Activated CD8-positive, alpha-beta T cell treated with anti-CD3 and anti-CD28 coated beads for 36 hours (primary cell): ENCODE results near the gene ZNF383. TPM values are rescaled to one million over a fixed set of nuclear protein-coding genes. Genes with fewer than 3 reads are reported as not detected.
"Not testable (repeated sequence)": the region's sequence is repeated elsewhere in the genome, so short reads cannot be mapped to it uniquely, and the experiment has no call there.

Source experiments
- ATAC-seq: fragments of 200-7000 bp; cut with Tn5 transposase; one replicate; pipeline ENCODE4 v1.10.0; 2021; ENCODE audit warnings: mild to moderate bottlenecking, moderate library complexity
- CTCF ChIA-PET: fragments of 350-600 bp; sonication (Branson Sonifier 250); formaldehyde crosslinking; loops from one replicate; lab custom pipeline; 2021; ENCODE audit warnings: antibody characterized with exemption; lab: Charles Lee
- POLR2A ChIA-PET: fragments of 350-600 bp; sonication (Branson Sonifier 250); formaldehyde crosslinking; loops from one replicate; lab custom pipeline; 2021; ENCODE audit warnings: antibody characterized with exemption; lab: Charles Lee
- DNase-seq: peaks from one replicate; pipeline ENCODE4 v3.0.0-alpha.2; 2020
- H3K27ac Mint-ChIP-seq: one replicate; pipeline ENCODE4 v1.8.0; 2021; ENCODE audit warnings: mild to moderate bottlenecking, mixed read lengths
- H3K27me3 Mint-ChIP-seq: one replicate; pipeline ENCODE4 v1.8.0; 2021; ENCODE audit warnings: mixed read lengths
- H3K36me3 Mint-ChIP-seq: one replicate; pipeline ENCODE4 v1.8.0; 2021; ENCODE audit warnings: low read depth, mixed read lengths
- H3K4me1 Mint-ChIP-seq: one replicate; pipeline ENCODE4 v1.8.0; 2021; ENCODE audit warnings: low read depth, mixed read lengths
- H3K4me3 Mint-ChIP-seq: one replicate; pipeline ENCODE4 v1.8.0; 2021; ENCODE audit warnings: mild to moderate bottlenecking, moderate library complexity, mixed read lengths
- H3K9me3 Mint-ChIP-seq: one replicate; pipeline ENCODE4 v1.8.0; 2021; ENCODE audit warnings: mixed read lengths
- intact Hi-C: fragments of 100-400 bp; cut with micrococcal nuclease; formaldehyde crosslinking; loops from one replicate; pipeline ENCODE4 v1.10.0; 2022
- total RNA-seq, 2 experiments: library from RNA; stranded (reverse); gene quantifications; one replicate each; pipeline ENCODE4 v1.2.3, GENCODE V29; 2021

ZNF383 gene
- total RNA-seq, 2 experiments from 2014 or later = 8.4 to 9.1 TPM

- H3K4me3 Mint-ChIP-seq, CTCF ChIA-PET, DNase-seq, H3K9me3 Mint-ChIP-seq, ATAC-seq, POLR2A ChIA-PET, H3K27ac Mint-ChIP-seq, intact Hi-C loops, H3K27me3 Mint-ChIP-seq, H3K36me3 Mint-ChIP-seq, H3K4me1 Mint-ChIP-seq: not testable (repeated sequence)
Measured at GRCh38 chr19:37292998-37293939, 75.3 kb downstream of the ZNF383 start.

- not testable (repeated sequence) for DNase-seq
Measured at GRCh38 chr19:37294246-37294645, 76.2 kb downstream of the ZNF383 start.

More at GRCh38 chr19:37294246-37294645, 76.2 kb downstream of the ZNF383 start:
- H3K36me3 Mint-ChIP-seq, H3K4me1 Mint-ChIP-seq, CTCF ChIA-PET, H3K9me3 Mint-ChIP-seq, ATAC-seq, H3K4me3 Mint-ChIP-seq, POLR2A ChIA-PET, H3K27ac Mint-ChIP-seq, intact Hi-C loops, H3K27me3 Mint-ChIP-seq: not testable (repeated sequence)

Other genes with a start within 250 kb of the ZNF383 start
- 10 to 100 TPM; 10.1 to 12.0 TPM for gene ZNF420, start 139.8 kb upstream of the ZNF383 start, total RNA-seq
- gene ZNF585A, start 45.5 kb upstream of the ZNF383 start, total RNA-seq = 1 to 10 TPM; 7.0 to 9.5 TPM
- 10 to 100 TPM in 1 of 2 experiments, 1 to 10 TPM in 1; 9.5 to 10.3 TPM for gene ZNF585B, start 7.7 kb upstream of the ZNF383 start, total RNA-seq
- gene ZNF527, start 152.9 kb downstream of the ZNF383 start, total RNA-seq = 1 to 10 TPM; 5.2 to 5.5 TPM
- gene ZNF569, start 249.2 kb downstream of the ZNF383 start, total RNA-seq = 10 to 100 TPM in 1 of 2 experiments, 1 to 10 TPM in 1; 7.5 to 11.3 TPM